ENCODE measurements around the gene CEP63. TPM values are rescaled to one million over a fixed set of nuclear protein-coding genes. Genes with fewer than 3 reads are reported as not detected.

The CEP63 gene
- total and polyA plus RNA-seq, 2 of the 8 experiments (the other 6 are each of a cell fraction or from before 2014, with no cell fraction given): 5.3 to 18.2 TPM

GRCh38 chr3:134464064-134464688, 21.7 kb upstream of the CEP63 start (continued):
- TF ChIP-seq SIN3A (conservative IDR thresholded peaks at IDR 0.05 in 1 of 2, IDR thresholded peaks at IDR 0.05 in 1 of 2; ENCODE audit: low read depth in 1 of 2, low read length in 2 of 2): no peak
- no peak for TF ChIP-seq NANOG (IDR thresholded peaks at IDR 0.05; ENCODE audit: insufficient read depth, low read depth, low read length, poor library complexity, severe bottlenecking)
- TF ChIP-seq TEAD4 (IDR thresholded peaks at IDR 0.05; ENCODE audit: low read depth, low read length): peak; percentile 99
- peak; percentile 84 for TF ChIP-seq POLR2AphosphoS5 (IDR thresholded peaks at IDR 0.05; ENCODE audit: low read depth, low read length)
- TF ChIP-seq ZNF274 (IDR thresholded peaks at IDR 0.05; ENCODE audit: borderline replicate concordance, extremely low read depth, low read length): no peak
- TF ChIP-seq, protein P1, sequence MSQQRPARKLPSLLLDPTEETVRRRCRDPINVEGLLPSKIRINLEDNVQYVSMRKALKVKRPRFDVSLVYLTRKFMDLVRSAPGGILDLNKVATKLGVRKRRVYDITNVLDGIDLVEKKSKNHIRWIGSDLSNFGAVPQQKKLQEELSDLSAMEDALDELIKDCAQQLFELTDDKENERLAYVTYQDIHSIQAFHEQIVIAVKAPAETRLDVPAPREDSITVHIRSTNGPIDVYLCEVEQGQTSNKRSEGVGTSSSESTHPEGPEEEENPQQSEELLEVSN (IDR thresholded peaks at IDR 0.05): no peak
- no peak for TF ChIP-seq JUN (IDR thresholded peaks at IDR 0.05; ENCODE audit: low read depth, low read length)
- TF ChIP-seq ASH2L (IDR thresholded peaks at IDR 0.05; ENCODE audit: low read length): peak; percentile 89
- TF ChIP-seq TAF7 (optimal IDR thresholded peaks at IDR 0.05; ENCODE audit: borderline replicate concordance, low read depth, low read length): no peak
- TF ChIP-seq EGR1 (IDR thresholded peaks at IDR 0.05; ENCODE audit: borderline replicate concordance, low read depth, low read length): no peak
- TF ChIP-seq SRF (IDR thresholded peaks at IDR 0.05; ENCODE audit: low read depth, low read length): no peak
- 0 out of 4 replicates have a peak, but pooled peaks of 1 of the 2 experiments have one; percentile 4 for TF ChIP-seq RAD21 (IDR thresholded peaks at IDR 0.05 in 1 of 2, conservative IDR thresholded peaks at IDR 0.05 in 1 of 2; ENCODE audit: low read depth in 2 of 2, low read length in 2 of 2)
- no peak for TF ChIP-seq RNF2 (IDR thresholded peaks at IDR 0.05; ENCODE audit: borderline replicate concordance, low read depth, low read length, missing control alignments, poor library complexity, severe bottlenecking)
- peak; percentile 56 to 97 for TF ChIP-seq EP300 (IDR thresholded peaks at IDR 0.05; ENCODE audit: borderline replicate concordance in 1 of 2, low read depth in 2 of 2, low read length in 2 of 2)
- TF ChIP-seq CTCF (IDR thresholded peaks at IDR 0.05; ENCODE audit: control extremely low read depth in 1 of 3, insufficient read depth in 1 of 3, low read depth in 1 of 3, low read length in 3 of 3): no peak
- peak; percentile 91 for TF ChIP-seq SP1 (IDR thresholded peaks at IDR 0.05; ENCODE audit: low read depth, low read length)
- TF ChIP-seq BRCA1 (IDR thresholded peaks at IDR 0.05; ENCODE audit: low read depth, low read length): no peak
- TF ChIP-seq, protein P2, sequence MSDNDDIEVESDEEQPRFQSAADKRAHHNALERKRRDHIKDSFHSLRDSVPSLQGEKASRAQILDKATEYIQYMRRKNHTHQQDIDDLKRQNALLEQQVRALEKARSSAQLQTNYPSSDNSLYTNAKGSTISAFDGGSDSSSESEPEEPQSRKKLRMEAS (IDR thresholded peaks at IDR 0.05): no peak
- peak; percentile 77 for TF ChIP-seq TAF1 (IDR thresholded peaks at IDR 0.05; ENCODE audit: low read depth, low read length)
- no peak for TF ChIP-seq RFX5 (IDR thresholded peaks at IDR 0.05; ENCODE audit: borderline replicate concordance, low read depth, low read length)

Measured in H1 (cell line).